Measurements from ENCODE around the gene PRRT1.

PRRT1 gene

GRCh38 chr6:32151181-32151862 lies 417 bp downstream of the PRRT1 start:
- H3K4me3 ChIP-seq (ENCODE audit: low read depth, low read length): no peak overlapping the region
- TF ChIP-seq CTCF (IDR thresholded peaks at IDR 0.05; ENCODE audit: control insufficient read depth, extremely low read depth, insufficient read depth): no peak

GRCh38 chr6:32149932-32150870 lies 1.5 kb downstream of the PRRT1 start:
- H3K4me3 ChIP-seq (ENCODE audit: low read depth, low read length): no peak overlapping the region
- no peak for DNase-seq (ENCODE audit: low read depth)
- no peak for TF ChIP-seq CTCF (IDR thresholded peaks at IDR 0.05; ENCODE audit: control insufficient read depth, extremely low read depth, insufficient read depth)

More at GRCh38 chr6:32151181-32151862, 417 bp downstream of the PRRT1 start:
- DNase-seq (ENCODE audit: low read depth): no peak

- no peak for TF ChIP-seq CTCF (IDR thresholded peaks at IDR 0.05; ENCODE audit: control insufficient read depth, extremely low read depth, insufficient read depth)
- no peak for DNase-seq (ENCODE audit: low read depth)
- no peak overlapping the region for H3K4me3 ChIP-seq (ENCODE audit: low read depth, low read length)
Measured at GRCh38 chr6:32149092-32149755, 2.5 kb downstream of the PRRT1 start.

GRCh38 chr6:32148289-32149091 lies 3.2 kb downstream of the PRRT1 start:
- TF ChIP-seq CTCF (IDR thresholded peaks at IDR 0.05; ENCODE audit: control insufficient read depth, extremely low read depth, insufficient read depth): no peak
- DNase-seq (ENCODE audit: low read depth): no peak

GRCh38 chr6:32147401-32148132 lies 4.2 kb downstream of the PRRT1 start:
- TF ChIP-seq CTCF (IDR thresholded peaks at IDR 0.05; ENCODE audit: control insufficient read depth, extremely low read depth, insufficient read depth): no peak
- no peak overlapping the region for H3K4me3 ChIP-seq (ENCODE audit: low read depth, low read length)
- DNase-seq (ENCODE audit: low read depth): no peak

More at GRCh38 chr6:32148289-32149091, 3.2 kb downstream of the PRRT1 start:
- no peak overlapping the region for H3K4me3 ChIP-seq (ENCODE audit: low read depth, low read length)
